CD4-positive, alpha-beta T cell treated with Interleukin-10 for 1 hour (primary cell): ENCODE data around the gene SLC6A7.

ENCODE experiments used
- DNase-seq: peaks from one replicate; pipeline ENCODE4 v3.0.0-alpha.2; 2020

SLC6A7 gene

DNA sequence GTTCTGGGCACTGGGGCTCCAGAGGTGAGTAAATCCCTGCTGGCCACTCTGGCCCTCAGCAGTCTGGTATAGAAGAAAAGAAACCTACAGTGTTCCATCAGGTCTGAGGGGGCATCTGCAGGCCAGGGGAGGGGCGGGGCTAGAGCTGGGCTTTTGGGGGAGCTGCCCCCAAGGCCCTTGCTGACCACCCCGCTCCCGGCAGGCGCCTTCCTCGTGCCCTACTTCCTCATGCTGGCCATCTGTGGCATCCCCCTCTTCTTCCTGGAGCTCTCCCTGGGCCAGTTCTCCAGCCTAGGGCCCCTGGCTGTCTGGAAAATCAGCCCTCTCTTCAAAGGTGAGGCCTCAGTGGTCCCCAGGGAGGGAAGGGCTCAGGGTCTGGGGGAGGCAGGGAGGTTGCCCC lies 6.7 kb downstream of the SLC6A7 start:
- no peak for DNase-seq

DNA sequence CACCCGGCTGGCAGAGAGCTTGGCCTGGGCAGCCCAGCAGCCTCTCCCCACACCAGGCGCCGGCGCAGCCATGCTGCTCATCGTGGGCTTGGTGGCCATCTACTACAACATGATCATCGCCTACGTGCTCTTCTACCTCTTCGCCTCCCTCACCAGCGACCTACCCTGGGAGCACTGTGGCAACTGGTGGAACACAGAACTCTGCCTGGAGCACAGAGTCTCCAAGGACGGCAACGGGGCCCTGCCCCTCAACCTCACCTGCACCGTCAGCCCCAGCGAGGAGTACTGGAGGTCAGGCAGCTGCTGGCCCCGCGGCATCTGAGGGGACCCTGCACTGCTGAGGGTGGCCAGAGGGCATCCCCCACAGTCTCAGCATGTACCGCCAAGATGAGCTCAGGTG lies 7.1 kb downstream of the SLC6A7 start:
- DNase-seq, result no peak

DNA sequence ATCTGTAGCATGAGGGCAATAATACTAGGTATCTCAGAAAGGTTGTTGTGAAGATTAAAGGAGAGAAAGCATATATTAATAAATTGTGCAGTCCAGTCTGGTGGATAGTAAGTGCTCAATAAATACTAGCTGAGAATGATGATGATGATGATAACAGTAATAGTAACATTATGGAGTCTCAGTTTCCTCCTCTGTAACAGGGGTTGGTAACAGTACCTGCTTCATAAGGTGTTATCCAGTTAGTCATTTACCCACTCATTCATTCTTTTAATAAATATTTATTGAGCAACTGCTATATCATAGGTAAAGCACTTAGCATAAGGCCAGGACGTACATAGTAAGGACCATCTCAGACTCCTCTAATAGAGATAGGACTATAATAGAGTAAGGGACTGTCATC lies 7.6 kb downstream of the SLC6A7 start:
- no peak for DNase-seq

DNA sequence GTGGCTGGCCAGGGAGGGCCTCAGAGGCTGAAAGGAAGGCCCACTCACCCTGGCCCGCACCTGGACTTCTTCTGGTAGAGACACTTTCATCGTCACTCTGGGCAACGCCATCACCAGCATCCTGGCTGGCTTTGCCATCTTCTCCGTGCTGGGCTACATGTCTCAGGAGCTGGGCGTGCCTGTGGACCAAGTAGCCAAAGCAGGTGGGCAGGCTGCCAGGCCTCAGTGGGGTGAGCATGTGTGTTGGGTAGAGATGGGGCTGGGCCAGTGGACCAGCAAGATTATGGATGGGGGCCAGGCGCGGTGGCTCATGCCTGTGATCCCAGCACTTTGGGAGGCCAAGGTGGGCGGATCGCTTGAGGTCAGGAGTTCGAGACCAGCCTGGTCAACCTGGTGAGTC lies 12.6 kb downstream of the SLC6A7 start:
- DNase-seq, result no peak

DNA sequence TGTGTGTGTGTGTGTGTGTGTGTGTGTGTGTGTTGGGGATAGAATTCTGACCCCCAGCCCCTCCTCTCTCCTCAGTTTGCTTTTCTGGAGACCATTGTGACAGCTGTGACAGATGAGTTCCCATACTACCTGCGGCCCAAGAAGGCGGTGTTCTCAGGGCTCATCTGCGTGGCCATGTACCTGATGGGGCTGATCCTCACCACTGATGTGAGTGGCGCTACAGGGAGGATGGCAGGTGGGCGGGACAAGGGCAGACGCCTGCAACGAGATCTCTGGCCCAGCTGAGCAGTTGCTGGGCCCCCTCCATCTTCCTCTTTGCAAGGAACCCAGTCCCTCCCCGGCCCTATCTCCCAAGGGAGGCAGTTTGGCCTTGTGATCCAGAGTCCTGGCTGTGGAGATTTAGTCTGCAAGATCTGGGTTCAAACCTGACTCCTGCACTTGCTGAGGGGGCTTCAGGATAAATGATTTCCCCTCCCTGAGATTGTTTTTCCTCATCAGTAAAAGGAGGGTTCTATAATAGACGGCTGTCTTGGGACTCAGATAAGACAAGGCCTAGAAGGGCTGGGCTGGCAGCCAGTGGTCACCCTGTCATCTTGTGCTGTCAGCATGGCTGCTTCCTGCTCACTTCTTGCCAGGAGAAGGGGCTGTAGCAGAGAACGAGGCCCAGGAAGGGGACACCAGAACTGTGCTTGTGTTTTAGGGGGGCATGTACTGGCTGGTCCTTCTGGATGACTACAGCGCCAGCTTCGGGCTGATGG lies 14.1 kb downstream of the SLC6A7 start:
- DNase-seq, result no peak

DNA sequence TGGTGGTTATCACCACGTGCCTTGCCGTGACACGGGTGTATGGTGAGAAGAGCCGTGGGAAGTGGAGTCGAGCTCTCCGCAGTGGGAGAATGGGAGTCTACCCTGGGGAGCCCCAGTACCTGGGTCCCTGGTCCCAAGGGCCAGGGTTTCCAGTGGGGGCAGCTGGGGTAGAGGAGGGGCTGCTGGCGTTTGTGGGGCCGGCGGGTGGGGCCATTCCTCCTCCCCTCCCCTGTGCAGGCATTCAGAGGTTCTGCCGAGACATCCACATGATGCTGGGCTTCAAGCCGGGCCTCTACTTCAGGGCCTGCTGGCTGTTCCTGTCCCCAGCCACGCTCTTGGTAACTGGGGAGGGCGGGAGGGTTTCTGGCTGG lies 14.7 kb downstream of the SLC6A7 start:
- no peak for DNase-seq

DNA sequence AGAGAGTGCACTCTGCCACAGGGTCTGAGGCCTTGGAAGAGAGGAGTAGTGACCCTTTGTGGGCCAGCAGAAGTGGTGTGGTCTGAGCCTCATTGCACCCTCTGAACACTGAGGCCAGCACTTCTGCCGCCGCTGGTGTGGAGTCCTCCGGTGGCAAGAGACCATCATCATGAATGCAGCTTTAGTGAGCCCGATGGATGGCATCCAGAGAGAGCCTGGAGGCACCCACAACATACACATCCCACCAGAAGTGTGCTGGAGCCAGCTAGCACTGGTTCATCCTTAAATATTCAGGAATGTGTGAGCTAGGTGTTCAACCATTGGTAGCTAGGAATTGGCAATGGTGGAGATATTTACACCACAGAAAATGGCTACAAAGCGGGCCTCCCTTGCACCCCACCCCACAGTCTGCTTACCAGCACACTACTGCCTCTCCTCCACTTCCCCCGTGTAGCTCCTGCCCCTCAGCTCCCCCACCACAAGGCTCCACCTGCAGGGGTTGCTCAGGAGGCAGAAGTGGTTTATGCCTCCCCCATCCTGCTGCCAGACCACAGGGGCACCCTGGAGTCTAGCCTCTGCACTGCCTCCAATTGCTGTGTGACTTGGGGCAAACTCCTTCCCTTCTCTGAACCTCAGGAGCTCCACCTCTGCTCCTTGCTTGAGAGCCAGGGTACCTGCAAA lies 16.4 kb downstream of the SLC6A7 start:
- no peak for DNase-seq

DNA sequence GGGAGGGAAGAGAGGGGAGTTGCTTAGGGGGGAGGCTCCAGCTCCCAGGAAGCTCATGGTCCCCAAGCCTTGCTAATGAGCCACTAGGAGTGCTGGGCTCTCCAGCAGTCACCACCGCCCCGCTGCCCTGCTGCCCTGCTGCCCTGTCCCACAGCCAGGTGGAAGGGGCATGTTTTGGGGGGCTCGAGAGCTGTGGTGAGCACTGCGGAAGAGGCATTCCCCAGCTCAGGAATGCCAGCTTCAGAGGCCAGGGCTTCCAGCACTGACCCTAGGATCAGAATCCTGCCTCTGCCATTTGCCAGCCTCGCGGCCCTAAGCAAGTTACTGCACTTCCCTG lies 16.9 kb downstream of the SLC6A7 start:
- DNase-seq, result no peak

DNA sequence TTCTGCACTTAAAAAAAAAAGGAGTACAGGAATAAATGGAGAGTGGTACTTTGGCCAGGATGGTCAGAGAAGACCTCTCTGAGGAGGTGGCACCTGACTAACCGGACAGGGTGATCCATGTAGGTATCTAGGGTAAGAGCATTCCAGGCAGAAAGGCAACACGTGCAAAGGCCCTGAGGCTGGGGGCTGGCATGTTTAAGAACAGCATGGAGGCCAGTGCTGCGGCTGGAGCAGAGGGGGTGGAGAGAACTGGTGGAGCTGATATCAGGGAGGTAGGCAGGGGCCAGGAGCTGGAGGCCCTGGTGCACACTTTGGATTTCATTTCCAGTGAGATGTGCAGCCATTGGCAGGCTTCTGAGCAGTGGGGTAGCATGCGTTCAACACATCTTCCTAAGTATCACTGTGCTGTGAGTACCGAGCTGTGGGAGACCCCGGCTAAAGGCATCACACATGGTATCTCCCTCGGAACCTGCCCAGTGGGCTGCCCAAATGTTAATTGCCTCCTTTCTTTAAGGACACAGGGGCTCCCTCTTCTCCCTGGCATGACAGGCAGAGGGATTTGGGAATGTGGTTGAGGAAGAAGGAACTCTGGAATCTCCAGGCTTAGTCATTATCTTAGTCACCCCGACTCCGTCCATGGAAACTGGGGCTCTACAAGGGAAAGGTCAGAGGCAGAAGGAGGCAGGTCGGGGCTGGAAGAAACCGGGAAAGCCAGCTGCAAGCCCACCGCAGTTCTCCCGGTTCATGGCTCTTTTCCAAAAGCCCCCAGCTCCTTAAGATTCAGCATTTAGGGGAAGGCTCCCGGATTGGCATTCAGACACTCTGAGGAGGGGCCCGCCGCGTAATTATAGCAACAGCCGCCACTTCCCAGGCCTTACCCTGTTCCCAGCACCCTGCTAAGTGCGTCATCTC lies 18.6 kb downstream of the SLC6A7 start:
- DNase-seq, result no peak

DNA sequence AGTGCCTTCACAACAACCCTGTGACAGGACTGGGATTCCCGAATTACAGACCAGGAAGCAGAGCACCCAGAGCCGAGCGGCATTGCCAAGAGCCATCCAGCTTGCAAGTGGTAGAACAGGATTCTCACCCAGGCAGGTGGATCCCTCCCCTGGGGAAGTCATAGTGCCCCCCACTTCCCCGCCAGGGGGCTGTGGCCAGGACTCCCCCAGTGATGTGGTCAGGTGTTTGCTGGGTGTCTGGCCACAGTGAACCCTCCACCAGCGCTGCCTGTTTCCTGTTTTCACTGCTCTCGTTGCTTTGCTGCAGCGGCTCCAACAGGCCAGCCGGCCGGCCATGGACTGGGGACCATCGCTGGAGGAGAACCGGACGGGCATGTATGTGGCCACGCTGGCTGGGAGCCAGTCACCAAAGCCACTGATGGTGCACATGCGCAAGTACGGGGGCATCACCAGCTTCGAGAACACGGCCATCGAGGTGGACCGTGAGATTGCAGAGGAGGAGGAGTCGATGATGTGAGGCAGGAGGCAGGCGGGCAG lies 19.3 kb downstream of the SLC6A7 start:
- peak; percentile 22 for DNase-seq

DNA sequence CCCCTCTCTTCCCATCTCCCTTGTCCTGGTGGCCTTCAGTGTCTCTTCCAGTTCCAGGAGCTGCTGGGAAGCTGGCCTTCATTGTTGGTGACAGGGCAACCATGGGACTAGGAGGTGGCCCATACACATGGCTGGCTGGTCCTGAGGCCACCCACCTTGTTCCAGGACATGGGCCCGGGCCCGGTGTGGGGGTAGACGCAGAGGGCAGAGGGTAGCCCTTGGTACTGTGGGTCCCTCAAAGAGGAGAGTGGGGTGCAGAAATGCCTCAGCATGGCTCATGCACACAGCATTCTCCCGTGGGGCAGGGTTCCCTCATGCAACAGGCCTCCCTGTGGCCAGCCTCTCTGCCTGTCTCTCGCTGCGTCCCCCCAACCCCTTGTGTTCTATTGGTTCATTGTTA lies 20.8 kb downstream of the SLC6A7 start:
- no peak for DNase-seq

DNA sequence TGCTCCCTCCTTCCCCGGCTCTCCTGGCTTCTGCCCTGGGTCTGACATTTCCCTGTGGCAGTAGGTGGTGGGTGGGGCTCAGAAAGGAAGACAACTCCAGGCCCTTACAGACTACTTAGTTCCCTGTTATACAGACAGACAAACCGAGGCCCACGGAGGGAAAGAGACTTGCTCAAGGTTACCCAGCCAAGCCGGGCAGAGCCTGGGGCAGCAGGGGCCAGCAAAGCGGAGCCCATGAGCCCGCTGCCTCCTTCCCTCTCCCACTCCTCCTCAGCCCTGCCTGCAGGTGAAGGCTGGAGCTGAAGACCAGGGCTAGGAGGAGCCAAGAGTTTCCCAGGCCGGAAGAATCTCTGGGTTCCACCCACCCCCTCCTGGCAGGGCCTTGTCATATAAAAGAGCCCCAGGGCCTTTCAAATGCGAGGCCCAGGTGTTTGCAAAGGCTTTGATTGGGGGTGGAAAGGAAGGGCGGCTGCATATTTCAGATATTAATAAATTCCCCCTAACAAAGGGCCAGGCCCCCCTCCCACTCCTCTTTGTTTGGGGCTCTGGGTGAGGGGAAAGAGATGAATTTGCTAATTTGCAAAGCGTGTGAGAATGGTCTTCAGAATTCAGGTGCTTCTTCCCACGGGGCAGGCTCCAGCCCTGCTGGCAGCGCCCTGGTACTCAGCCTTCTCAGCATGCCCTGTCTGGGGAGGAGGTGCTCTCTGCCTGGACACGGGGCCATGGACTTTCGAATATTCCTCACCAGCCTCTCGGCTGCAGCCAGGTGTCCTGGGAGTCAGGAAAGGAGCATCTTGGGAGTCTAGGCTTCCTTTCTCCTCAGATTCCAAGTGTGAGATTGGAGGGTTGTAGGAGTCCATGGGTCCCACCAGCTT lies 21.5 kb downstream of the SLC6A7 start:
- DNase-seq, result no peak

DNA sequence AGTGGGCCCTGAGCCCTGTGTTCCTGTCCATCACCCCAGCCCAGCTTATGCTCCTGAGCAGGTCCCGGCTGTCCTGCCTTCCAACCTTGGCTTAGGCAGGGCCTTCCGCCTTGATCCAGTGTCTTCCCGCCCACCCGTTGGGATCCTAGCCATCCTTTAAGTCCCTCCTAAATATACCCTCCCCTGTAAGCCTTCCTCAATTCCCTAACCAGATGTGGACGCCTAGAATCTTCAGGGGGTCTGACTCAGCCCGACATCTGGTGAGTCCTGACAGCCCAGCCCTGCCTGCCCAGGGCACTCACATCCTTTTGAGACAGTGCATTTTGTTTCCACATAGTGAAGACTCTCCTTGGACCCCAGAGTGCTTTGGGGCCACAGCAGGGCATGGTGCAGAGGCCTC lies 23.7 kb downstream of the SLC6A7 start:
- no peak for DNase-seq

DNA sequence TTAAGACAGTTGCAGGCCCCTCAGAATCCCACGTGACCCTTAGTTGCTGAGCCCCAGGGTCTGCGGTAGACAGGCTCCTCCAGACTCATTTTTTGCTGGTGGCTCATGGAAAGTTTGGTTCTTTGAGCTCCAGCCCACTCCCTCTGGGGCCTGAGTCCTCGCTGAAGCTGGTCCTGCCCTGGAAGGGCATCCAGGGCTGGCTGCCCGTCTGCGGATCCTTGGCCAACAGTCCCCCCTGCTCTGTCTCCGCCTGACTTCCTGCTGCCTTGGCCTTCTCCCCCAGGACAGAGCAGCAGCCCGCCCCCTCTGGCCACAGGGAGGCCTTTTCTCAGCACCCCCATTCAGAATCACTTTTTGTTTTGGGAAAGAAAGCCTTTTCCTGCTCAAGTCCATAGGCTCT lies 24.4 kb downstream of the SLC6A7 start:
- no peak for DNase-seq

DNA sequence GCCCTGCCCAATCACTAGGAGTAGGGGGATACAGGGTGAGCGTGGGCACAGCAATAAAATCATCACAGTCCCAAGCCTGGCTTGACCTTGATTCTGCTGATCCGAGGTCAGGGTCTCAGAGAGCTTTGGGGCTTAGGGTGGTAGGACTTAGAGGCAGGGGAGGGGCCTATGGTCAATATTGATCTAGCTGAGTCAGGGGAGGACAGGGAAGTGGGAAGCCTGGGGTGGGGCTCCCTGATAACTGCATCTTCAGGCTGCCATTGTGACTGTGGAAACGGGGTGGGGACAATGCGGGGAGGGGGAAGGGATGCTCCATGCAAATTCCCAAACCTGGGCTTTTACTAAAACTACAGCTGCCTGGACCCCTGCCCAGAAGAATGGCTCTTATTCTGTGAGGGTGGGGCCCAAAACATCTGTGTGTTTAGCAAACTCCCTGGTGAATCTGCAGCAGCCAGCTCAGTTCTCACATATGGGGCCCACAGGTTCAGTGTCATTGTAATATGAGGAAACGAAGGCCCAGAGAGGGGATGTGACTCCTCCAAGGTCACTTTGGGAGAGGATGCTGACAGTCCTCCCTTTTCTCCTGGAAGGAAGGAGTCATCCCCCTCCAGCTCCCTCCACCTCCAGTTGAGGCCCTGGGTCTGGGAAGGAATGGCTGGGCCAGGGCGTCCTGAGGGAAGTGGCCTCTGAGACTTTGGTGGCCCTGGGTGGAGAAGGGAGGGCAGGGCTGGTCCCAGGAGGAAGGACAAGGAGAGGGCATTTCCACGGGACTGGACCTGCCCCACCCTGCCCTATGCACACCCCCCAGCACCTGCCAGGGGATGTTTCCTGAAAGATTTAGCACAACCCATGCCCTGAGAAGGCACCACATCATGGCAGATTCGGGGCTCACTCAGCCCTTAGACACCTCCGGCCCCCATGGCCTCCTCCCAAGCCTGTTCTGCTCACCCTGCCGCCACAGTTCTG lies 26.4 kb downstream of the SLC6A7 start:
- no peak for DNase-seq

DNA sequence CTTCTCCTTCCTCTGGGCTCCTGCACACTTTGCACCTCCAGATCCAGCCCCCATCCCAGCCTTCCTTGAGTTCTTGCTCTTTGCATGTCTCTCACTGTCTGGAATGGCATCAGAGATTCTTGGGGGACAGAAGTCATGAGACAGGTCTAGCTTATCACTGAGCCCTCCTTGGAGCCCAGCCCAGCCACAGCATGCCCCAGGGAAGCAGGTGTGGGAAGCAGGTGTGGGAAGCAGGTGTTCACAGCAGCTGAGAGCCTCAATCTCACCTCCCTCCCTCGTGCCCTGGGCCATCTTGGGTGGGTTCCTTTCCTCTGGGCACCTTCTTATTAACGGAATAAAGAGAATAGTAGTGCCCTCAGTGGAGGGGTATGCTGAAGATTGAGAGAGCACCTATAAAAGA lies 27.2 kb downstream of the SLC6A7 start:
- DNase-seq, result no peak

DNA sequence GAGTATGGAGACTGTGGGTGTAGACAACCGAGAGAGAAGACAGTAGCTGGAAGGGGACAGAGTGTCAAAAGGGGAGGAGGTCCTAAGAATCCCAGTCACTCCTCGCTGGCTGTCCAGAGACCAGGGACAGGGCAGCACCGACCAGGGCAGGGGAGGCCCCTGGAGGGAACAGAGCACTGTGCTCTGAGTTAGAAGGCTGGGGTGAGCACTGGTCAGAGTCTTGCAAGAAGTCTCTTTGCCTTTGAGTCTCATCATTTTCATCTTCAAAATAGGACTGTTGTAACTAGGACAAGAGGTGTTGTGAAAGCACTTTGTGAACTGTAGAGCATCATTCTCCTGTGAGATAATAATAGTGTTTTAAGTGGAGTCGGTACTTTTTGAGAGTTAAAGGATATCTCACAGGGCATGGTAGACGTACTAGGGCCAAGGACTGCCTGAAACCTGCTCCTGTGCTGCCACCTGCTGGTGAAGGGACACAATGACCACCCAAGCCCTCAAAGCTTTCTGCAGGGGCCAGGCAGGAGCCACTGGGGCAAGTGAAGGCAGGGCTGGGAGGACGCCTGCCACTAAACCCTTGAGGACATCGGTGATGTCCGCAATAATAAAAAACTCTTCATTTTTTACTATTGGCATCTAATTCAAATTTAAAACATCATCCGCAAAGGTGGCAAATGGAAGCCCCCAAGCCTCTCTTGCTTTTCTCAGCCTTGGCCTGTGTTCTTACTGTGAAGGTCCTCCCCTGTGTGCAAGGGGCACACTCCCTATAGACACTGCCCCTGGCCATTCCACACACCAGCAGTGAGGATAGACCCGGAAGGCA lies 28.2 kb downstream of the SLC6A7 start:
- DNase-seq, result peak; percentile 79

DNA sequence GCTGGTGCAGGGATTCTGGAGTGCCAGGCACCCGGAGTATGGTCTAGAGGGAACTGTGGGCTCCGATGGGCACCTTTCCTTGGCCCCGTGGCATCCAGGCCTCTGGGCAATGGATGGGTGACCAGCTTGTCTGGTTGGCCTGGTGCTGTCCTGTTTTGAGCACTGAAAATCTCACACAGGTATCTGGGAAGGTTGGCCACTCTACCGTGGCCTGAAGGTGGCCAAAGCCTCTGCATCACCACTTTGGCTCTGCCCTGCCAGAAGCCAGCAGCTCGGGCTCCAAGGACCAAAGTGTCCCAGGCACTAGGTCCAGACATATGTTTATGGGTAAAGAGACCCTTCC lies 28.8 kb downstream of the SLC6A7 start:
- no peak for DNase-seq

DNA sequence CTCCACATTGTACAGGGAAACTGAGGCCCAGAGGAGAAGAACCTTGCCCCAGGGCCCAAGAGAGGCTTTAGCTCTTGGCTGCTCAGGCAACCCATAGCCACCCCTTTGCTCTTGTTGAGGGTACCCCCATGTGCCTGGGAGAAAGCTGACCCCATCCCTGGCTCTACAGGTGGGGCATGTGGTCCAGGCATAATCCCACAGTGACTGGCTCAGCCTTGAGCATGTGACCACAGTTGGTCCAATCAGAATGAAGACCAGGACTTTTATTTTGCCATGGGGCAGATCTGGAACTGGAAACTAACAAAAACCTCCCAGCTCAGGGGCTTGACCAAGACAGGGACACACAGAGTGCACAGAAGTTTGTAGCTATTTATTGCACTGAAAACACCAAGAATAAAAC lies 29.3 kb downstream of the SLC6A7 start:
- no peak for DNase-seq

DNA sequence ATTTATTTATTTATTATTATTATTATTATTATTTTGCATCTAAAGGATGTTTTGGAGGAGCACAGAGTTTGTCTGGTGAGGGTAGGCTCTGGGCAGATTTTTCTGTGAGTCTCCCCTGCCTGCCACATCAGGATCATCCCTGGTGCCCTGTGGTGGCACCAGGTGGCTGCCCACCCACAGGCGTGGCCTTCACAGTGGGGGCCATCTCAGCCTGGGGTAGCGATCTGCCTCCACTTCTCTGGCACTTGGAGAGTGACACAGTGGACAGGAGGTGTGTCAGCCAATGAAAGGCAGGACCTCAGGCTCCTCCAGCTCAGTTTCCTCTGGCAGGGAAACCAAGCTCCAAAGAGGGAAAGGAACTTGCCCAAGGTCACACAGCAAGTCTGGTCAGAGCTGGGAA lies 30.0 kb downstream of the SLC6A7 start:
- DNase-seq, result no peak

DNA sequence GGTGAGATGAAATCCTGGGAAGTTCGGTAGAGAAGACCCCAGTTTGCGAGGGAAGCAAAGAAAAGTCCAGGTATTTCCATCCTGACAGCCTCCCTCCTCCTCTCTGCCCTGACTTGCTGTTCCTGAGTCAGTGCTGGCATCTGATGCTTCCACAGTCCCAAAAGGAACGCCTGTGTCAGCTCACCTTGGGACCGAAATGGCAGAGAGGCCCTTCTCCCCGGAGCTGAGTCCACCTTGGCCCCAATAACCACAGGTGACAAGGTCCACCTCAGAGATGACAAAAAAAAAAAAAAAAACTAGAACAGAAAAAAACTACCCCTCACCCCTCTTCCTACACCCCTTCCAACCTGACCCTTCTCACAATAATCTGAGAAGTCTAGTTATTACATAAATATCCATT lies 31.6 kb downstream of the SLC6A7 start:
- DNase-seq, result no peak
